Neuronal stem cell (in vitro differentiated cells): Measurements from ENCODE around the gene FANK1.

Experiments
- DNase-seq: peaks from one replicate; pipeline ENCODE4 v3.0.0-alpha.2; 2013; ENCODE audit warnings: low spot score
- H2AFZ ChIP-seq: one replicate; pipeline ENCODE4 v1.6.1; 2013; ENCODE audit warnings: mild to moderate bottlenecking, low read length, inconsistent platforms
- H2AK5ac ChIP-seq: 2 replicates; pipeline ENCODE4 v1.6.1; 2013; ENCODE audit warnings: low read depth, mild to moderate bottlenecking, inconsistent platforms, low read length, moderate library complexity, mixed read lengths
- H2BK120ac ChIP-seq: 2 replicates; pipeline ENCODE4 v1.6.1; 2013; ENCODE audit warnings: low read depth, mild to moderate bottlenecking, inconsistent platforms, low read length, moderate library complexity, mixed read lengths
- H2BK12ac ChIP-seq: one replicate; pipeline ENCODE4 v1.6.1; 2013; ENCODE audit warnings: low read length, inconsistent platforms
- H2BK15ac ChIP-seq: 2 replicates; pipeline ENCODE4 v1.6.1; 2013; ENCODE audit warnings: mild to moderate bottlenecking, low read length, inconsistent platforms, mixed read lengths
- H2BK5ac ChIP-seq: one replicate; pipeline ENCODE4 v1.6.1; 2013; ENCODE audit warnings: inconsistent platforms, mild to moderate bottlenecking, low read length, moderate library complexity
- H3K14ac ChIP-seq: one replicate; pipeline ENCODE4 v1.6.1; 2013; ENCODE audit warnings: low read length, inconsistent platforms
- H3K18ac ChIP-seq: 2 replicates; pipeline ENCODE4 v1.6.1; 2013; ENCODE audit warnings: low read length, inconsistent platforms
- H3K23ac ChIP-seq: 2 replicates; pipeline ENCODE4 v1.6.1; 2013; ENCODE audit warnings: low read depth, mild to moderate bottlenecking, mixed read lengths, low read length, inconsistent platforms; ENCODE audit not compliant: poor library complexity
- H3K27ac ChIP-seq: replicated peaks from 3 replicates; pipeline ENCODE4 v1.5.1; 2013; ENCODE audit warnings: low read length, inconsistent platforms
- H3K27me3 ChIP-seq, 3 experiments: 2 replicates each; pipeline ENCODE4 v1.6.1; 2013; ENCODE audit warnings: low read length in 3 of 3, mild to moderate bottlenecking in 2 of 3, inconsistent platforms in 1 of 3, low read depth in 1 of 3, mixed read lengths in 1 of 3, moderate library complexity in 1 of 3; ENCODE audit not compliant: control insufficient read depth in 3 of 3, insufficient read depth in 3 of 3
- H3K36me3 ChIP-seq, 2 donors: replicated peaks in 1 of 2; 2 replicates each; pipeline ENCODE4 v1.6.1; 2013; ENCODE audit warnings: low read length in 2 of 2; ENCODE audit not compliant: control insufficient read depth in 2 of 2, insufficient read depth in 2 of 2
- H3K4ac ChIP-seq: 2 replicates; pipeline ENCODE4 v1.6.1; 2013; ENCODE audit warnings: inconsistent platforms, mild to moderate bottlenecking, low read length, moderate library complexity
- H3K4me1 ChIP-seq, 2 donors: 1 replicate in 1 of 2; 2 replicates in 1 of 2; pipeline ENCODE4 v1.6.1; 2013; ENCODE audit warnings: low read length in 2 of 2, low read depth in 1 of 2; ENCODE audit not compliant: control insufficient read depth in 2 of 2, insufficient read depth in 1 of 2
- H3K4me2 ChIP-seq: one replicate; pipeline ENCODE4 v1.6.1; 2013; ENCODE audit warnings: mild to moderate bottlenecking, low read length, inconsistent platforms; ENCODE audit not compliant: insufficient read depth, poor library complexity, severe bottlenecking
- H3K4me3 ChIP-seq, 2 donors: 2 replicates each; pipeline ENCODE4 v1.5.1; 2013; ENCODE audit warnings: low read length in 2 of 2, mild to moderate bottlenecking in 2 of 2, inconsistent platforms in 1 of 2, moderate library complexity in 1 of 2
- H3K79me1 ChIP-seq: one replicate; pipeline ENCODE4 v1.6.1; 2013; ENCODE audit warnings: low read depth, mild to moderate bottlenecking, inconsistent platforms, low read length, moderate library complexity
- H3K9ac ChIP-seq: one replicate; pipeline ENCODE4 v1.6.1; 2013; ENCODE audit warnings: mild to moderate bottlenecking, low read depth, low read length, inconsistent platforms; ENCODE audit not compliant: poor library complexity
- H3K9me3 ChIP-seq, 2 donors: replicated peaks in 1 of 2; 2 replicates each; pipeline versions ENCODE3 to v1.6.1; 2013; ENCODE audit warnings: low read length in 2 of 2, mild to moderate bottlenecking in 2 of 2, inconsistent platforms in 1 of 2, low read depth in 1 of 2, mixed read lengths in 1 of 2, moderate library complexity in 1 of 2; ENCODE audit not compliant: control insufficient read depth in 2 of 2, insufficient read depth in 1 of 2
- H4K8ac ChIP-seq: one replicate; pipeline ENCODE4 v1.6.1; 2013; ENCODE audit warnings: low read depth, mild to moderate bottlenecking, inconsistent platforms, low read length, moderate library complexity
- H4K91ac ChIP-seq: one replicate; pipeline ENCODE4 v1.6.1; 2013; ENCODE audit warnings: low read length, low read depth, mild to moderate bottlenecking, inconsistent platforms; ENCODE audit not compliant: poor library complexity
- WGBS, 2 donors: extraction: QIAGEN DNeasy Blood & Tissue Kit; methylation state at CpG; one replicate each; pipeline ENCODE4 v1.1.7; 2013; ENCODE audit warnings: missing lambda C conversion rate in 2 of 2, mixed read lengths in 1 of 2; ENCODE audit not compliant: insufficient read length in 2 of 2, insufficient replicate concordance in 1 of 2; ENCODE audit errors: extremely low coverage in 2 of 2; 5-methylcytosine and 5-hydroxymethylcytosine counted together

FANK1 gene

GRCh38 chr10:126037946-126038345, 141.6 kb downstream of the FANK1 start:
- Histone ChIP-seq H3K18ac (no peak overlapping the region), H2BK120ac (no peak overlapping the region)
- no CpG with 5 or more reads among the region's 10 CpGs for WGBS, 2 donors

GRCh38 chr10:126041117-126041516, 144.8 kb downstream of the FANK1 start:
- Histone ChIP-seq H2BK15ac (no peak overlapping the region), H4K91ac (no peak overlapping the region), H2BK12ac (no peak overlapping the region), H3K9me3 (no peaks in the 10 kb centered on the region), H4K8ac (no peak overlapping the region), H3K36me3 (no peaks in the 10 kb centered on the region), H3K4ac (no peak overlapping the region), H2AFZ (peak overlapping the region; percentile 86), H3K27ac (no peak overlapping the region), H3K4me3 (no peak overlapping the region), H3K4me1 (peaks cover 6 to 13% of the 10 kb centered on the region in 2 donors), H3K9ac (no peak overlapping the region), H3K14ac (no peak overlapping the region), H3K27me3 (no peaks in the 10 kb centered on the region), H2BK5ac (no peak overlapping the region), H3K18ac (no peak overlapping the region), H3K23ac (peak overlapping the region; percentile 34), H2BK120ac (no peak overlapping the region), H3K4me2 (no peak overlapping the region), H2AK5ac (peak overlapping the region; percentile 30), H3K79me1 (no peaks in the 10 kb centered on the region)
- DNase-seq, result no peak
- WGBS, 2 donors, result no CpG with 5 or more reads among the region's 4 CpGs

More at GRCh38 chr10:126037946-126038345, 141.6 kb downstream of the FANK1 start:
- H2AK5ac ChIP-seq, result peak overlapping the region; percentile 16
- no peak overlapping the region for H4K91ac ChIP-seq
- no peaks in the 10 kb centered on the region for H3K27me3 ChIP-seq
- no peak overlapping the region for H3K27ac ChIP-seq
- no peak overlapping the region for H2BK15ac ChIP-seq
- no peak overlapping the region for H3K4me3 ChIP-seq
- peaks cover 4 to 9% of the 10 kb centered on the region in 2 donors for H3K9me3 ChIP-seq
- no peak overlapping the region for H3K9ac ChIP-seq
- no peak overlapping the region for H2BK12ac ChIP-seq
- H3K79me1 ChIP-seq, result no peaks in the 10 kb centered on the region
- H2BK5ac ChIP-seq, result no peak overlapping the region
- H4K8ac ChIP-seq, result no peak overlapping the region
- H3K23ac ChIP-seq, result no peak overlapping the region
- no peak overlapping the region for H3K4me2 ChIP-seq
- no peaks in the 10 kb centered on the region for H3K36me3 ChIP-seq
- peaks cover 6 to 13% of the 10 kb centered on the region in 2 donors for H3K4me1 ChIP-seq
- DNase-seq, result no peak
- H3K4ac ChIP-seq, result no peak overlapping the region
- no peak overlapping the region for H2AFZ ChIP-seq
- H3K14ac ChIP-seq, result no peak overlapping the region

- Histone ChIP-seq H3K36me3 (no peaks in the 10 kb centered on the region), H3K23ac (no peak overlapping the region), H3K18ac (peak overlapping the region; percentile 58), H2BK120ac (no peak overlapping the region), H2BK5ac (no peak overlapping the region), H3K9me3 (no peaks in the 10 kb centered on the region), H3K79me1 (no peaks in the 10 kb centered on the region), H2AK5ac (no peak overlapping the region), H4K8ac (no peak overlapping the region), H4K91ac (no peak overlapping the region), H3K4me1 (peaks cover 6 to 13% of the 10 kb centered on the region in 2 donors), H3K4ac (no peak overlapping the region), H3K4me2 (no peak overlapping the region), H3K9ac (no peak overlapping the region), H2AFZ (peak overlapping the region; percentile 86), H3K4me3 (no peak overlapping the region), H2BK12ac (no peak overlapping the region), H3K27me3 (no peaks in the 10 kb centered on the region), H2BK15ac (no peak overlapping the region), H3K14ac (no peak overlapping the region), H3K27ac (no peak overlapping the region)
- DNase-seq, result peak; percentile 72
- WGBS, 2 donors, result no CpG with 5 or more reads among the region's 12 CpGs
Observed at GRCh38 chr10:126041804-126042231, 145.5 kb downstream of the FANK1 start.

GRCh38 chr10:126042354-126042753, 146.0 kb downstream of the FANK1 start:
- H3K9me3 ChIP-seq, result no peaks in the 10 kb centered on the region
- no peak overlapping the region for H2AK5ac ChIP-seq
- H3K27ac ChIP-seq, result no peak overlapping the region
- H2BK120ac ChIP-seq, result no peak overlapping the region
- peak overlapping the region; percentile 86 for H2AFZ ChIP-seq
- no peak overlapping the region for H3K4me2 ChIP-seq
- no peak overlapping the region for H2BK12ac ChIP-seq
- no peak for DNase-seq
- H3K36me3 ChIP-seq, result no peaks in the 10 kb centered on the region
- no peak overlapping the region for H3K14ac ChIP-seq
- no peak overlapping the region for H3K9ac ChIP-seq
- no peaks in the 10 kb centered on the region for H3K27me3 ChIP-seq
- WGBS, 2 donors, result no CpG with 5 or more reads among the region's 4 CpGs
- H3K79me1 ChIP-seq, result no peaks in the 10 kb centered on the region
- no peak overlapping the region for H3K4ac ChIP-seq
- no peak overlapping the region for H2BK5ac ChIP-seq
- H4K8ac ChIP-seq, result no peak overlapping the region
- no peak overlapping the region for H2BK15ac ChIP-seq
- H3K23ac ChIP-seq, result no peak overlapping the region
- peaks cover 6 to 16% of the 10 kb centered on the region in 2 donors for H3K4me1 ChIP-seq
- H4K91ac ChIP-seq, result no peak overlapping the region
- no peak overlapping the region for H3K4me3 ChIP-seq
- H3K18ac ChIP-seq, result no peak overlapping the region
